GM18505 (cell line): Measurements from ENCODE around the gene CEMIP.

Source experiments
- ATAC-seq: cut with Tn5 transposase; IDR thresholded peaks from one replicate; pipeline ENCODE4 v1.9.1; 2021; ENCODE audit not compliant: unreplicated experiment
- POLR2A ChIP-seq: IDR thresholded peaks from 4 replicates; pipeline ENCODE4 v1.6.1; 2011; ENCODE audit warnings: borderline replicate concordance; ENCODE audit not compliant: insufficient read depth, insufficient read length; ENCODE audit errors: extremely low read depth

CEMIP gene, protein sequence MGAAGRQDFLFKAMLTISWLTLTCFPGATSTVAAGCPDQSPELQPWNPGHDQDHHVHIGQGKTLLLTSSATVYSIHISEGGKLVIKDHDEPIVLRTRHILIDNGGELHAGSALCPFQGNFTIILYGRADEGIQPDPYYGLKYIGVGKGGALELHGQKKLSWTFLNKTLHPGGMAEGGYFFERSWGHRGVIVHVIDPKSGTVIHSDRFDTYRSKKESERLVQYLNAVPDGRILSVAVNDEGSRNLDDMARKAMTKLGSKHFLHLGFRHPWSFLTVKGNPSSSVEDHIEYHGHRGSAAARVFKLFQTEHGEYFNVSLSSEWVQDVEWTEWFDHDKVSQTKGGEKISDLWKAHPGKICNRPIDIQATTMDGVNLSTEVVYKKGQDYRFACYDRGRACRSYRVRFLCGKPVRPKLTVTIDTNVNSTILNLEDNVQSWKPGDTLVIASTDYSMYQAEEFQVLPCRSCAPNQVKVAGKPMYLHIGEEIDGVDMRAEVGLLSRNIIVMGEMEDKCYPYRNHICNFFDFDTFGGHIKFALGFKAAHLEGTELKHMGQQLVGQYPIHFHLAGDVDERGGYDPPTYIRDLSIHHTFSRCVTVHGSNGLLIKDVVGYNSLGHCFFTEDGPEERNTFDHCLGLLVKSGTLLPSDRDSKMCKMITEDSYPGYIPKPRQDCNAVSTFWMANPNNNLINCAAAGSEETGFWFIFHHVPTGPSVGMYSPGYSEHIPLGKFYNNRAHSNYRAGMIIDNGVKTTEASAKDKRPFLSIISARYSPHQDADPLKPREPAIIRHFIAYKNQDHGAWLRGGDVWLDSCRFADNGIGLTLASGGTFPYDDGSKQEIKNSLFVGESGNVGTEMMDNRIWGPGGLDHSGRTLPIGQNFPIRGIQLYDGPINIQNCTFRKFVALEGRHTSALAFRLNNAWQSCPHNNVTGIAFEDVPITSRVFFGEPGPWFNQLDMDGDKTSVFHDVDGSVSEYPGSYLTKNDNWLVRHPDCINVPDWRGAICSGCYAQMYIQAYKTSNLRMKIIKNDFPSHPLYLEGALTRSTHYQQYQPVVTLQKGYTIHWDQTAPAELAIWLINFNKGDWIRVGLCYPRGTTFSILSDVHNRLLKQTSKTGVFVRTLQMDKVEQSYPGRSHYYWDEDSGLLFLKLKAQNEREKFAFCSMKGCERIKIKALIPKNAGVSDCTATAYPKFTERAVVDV (N-terminal part only)

DNA sequence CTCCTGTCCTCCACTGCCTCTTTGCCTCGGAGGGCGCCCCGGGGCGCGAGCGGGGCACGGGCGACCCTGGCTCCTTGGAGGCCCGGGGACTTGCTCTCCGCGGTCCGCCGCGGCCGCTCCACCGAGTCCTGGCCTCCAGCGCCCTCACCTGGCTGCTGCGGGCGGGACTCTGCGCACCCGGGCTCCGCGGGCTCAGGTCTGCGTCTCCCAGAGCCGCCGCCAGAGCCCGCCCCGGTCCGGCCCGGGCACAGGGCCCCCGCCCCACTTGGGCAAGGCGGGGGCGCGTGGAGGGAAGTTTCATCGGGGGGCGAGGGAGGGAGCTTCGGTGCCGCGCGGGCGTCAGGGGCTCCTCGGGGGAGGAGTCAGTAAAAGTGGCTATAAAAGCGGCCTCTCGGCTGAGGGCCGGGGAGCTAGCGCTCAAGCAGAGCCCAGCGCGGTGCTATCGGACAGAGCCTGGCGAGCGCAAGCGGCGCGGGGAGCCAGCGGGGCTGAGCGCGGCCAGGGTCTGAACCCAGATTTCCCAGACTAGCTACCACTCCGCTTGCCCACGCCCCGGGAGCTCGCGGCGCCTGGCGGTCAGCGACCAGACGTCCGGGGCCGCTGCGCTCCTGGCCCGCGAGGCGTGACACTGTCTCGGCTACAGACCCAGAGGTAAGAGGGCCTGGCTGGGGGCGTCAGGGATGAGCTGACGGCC, at the start of gene CEMIP:
CEMIP (plus strand) TSS at position 407 of the 694 bp plus-strand sequence. CDS start 94,510 bp downstream, outside the sequence.
- ATAC-seq, result no peak

GRCh38 chr15:80730387-80730786, 48.8 kb upstream of the CEMIP start:
- no peak for ATAC-seq
- TF ChIP-seq POLR2A, result no peak

More for the DNA sequence above, at the start of gene CEMIP:
- no peak for TF ChIP-seq POLR2A

- TF ChIP-seq POLR2A, result no peak
These were observed 48.2 kb upstream of the CEMIP start for GRCh38 chr15:80730926-80731325.

DNA sequence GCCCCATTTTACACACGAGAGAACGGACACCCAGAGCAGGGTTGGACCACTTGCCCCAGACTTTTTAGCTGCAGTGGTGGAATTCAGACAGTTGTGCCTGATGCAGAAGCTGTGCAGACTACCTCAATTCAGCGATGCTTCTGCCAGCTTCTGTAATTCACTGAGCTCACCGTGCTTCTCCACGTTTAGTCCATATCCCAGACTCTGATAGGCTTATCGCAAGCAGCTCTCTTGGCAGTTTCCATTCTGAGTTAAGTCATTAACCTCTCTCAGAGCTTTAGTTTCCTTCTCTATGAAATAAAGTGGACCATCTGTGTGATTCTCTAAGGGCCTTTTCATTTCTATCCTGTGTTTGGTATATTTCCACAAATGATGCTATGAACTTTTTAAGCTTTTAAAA, 47.0 kb upstream of the CEMIP start:
- no peak for ATAC-seq
- TF ChIP-seq POLR2A, result no peak

More at GRCh38 chr15:80730926-80731325, 48.2 kb upstream of the CEMIP start:
- ATAC-seq, result no peak

- ATAC-seq, result no peak
- no peak for TF ChIP-seq POLR2A
These were observed 46.4 kb upstream of the CEMIP start for GRCh38 chr15:80732818-80733217.

- ATAC-seq, result no peak
- no peak for TF ChIP-seq POLR2A
These were observed 45.7 kb upstream of the CEMIP start for GRCh38 chr15:80733460-80733859.

GRCh38 chr15:80735344-80735743, 43.8 kb upstream of the CEMIP start:
- TF ChIP-seq POLR2A, result no peak
- no peak for ATAC-seq

DNA sequence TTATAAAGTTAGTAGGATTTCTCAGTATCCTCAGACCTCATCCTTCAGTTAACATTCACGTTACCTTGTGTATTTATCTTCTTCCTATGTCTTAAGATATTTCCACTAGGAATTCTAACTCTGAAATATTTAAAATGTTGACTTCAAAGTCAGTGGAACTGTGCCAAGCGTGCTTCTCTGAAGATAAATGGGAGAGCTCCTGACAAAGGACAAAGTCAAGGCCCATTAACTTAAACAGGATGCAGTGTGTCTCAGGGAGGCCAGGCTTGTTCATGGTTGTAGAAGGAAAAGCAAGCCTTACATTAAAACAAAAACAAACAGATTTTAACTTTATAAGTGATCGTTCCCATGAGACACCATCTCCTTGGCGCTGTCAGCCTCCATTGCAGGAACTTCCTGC, 42.6 kb upstream of the CEMIP start:
- no peak for ATAC-seq
- no peak for TF ChIP-seq POLR2A

- no peak for TF ChIP-seq POLR2A
- no peak for ATAC-seq
These were observed 39.3 kb upstream of the CEMIP start for GRCh38 chr15:80739919-80740318.

- no peak for ATAC-seq
- TF ChIP-seq POLR2A, result no peak
These were observed 37.1 kb upstream of the CEMIP start for GRCh38 chr15:80742081-80742480.

- no peak for TF ChIP-seq POLR2A
- ATAC-seq, result no peak
These were observed 35.9 kb upstream of the CEMIP start for GRCh38 chr15:80743189-80743833.

DNA sequence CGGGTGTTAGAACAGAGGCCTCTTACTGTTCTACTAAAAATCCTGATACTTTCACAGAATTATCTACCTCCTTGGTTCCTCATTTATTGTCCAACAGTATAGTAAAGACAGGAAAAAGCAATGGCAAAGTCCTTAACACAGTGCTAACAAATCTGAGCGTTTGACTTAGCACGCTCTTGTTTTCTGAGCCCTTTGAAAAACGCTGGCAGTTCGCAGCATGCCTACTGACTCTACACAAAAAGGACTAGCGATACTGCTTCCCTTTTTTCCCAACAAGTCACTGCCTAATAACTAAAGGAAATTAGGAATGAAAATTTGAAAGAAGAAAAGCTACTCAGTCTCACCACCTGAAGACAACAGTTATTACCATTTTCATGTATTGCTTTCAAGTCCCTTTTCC, 34.8 kb upstream of the CEMIP start:
- TF ChIP-seq POLR2A, result no peak
- ATAC-seq, result no peak
